GM19468 (cell line): ENCODE results near the gene TMA16.
"Not testable (repeated sequence)": the region's sequence is repeated elsewhere in the genome, so short reads cannot be mapped to it uniquely, and the experiment has no call there.

ENCODE experiments used
- ATAC-seq: cut with Tn5 transposase; IDR thresholded peaks from one replicate; pipeline ENCODE4 v1.9.1; 2021; ENCODE audit warnings: mild to moderate bottlenecking, moderate library complexity, moderate number of reproducible peaks; ENCODE audit not compliant: unreplicated experiment; ENCODE audit errors: extremely low read depth

The TMA16 gene

GRCh38 chr4:163505374-163505773, 10.9 kb downstream of the TMA16 start:
- ATAC-seq, result no peak

GRCh38 chr4:163515198-163515597, 20.7 kb downstream of the TMA16 start:
- no peak for ATAC-seq

- ATAC-seq, result no peak
Observed at GRCh38 chr4:163523791-163524365, 29.4 kb downstream of the TMA16 start.

GRCh38 chr4:163525982-163526381, 31.5 kb downstream of the TMA16 start:
- ATAC-seq, result no peak

- no peak for ATAC-seq
Observed at GRCh38 chr4:163527172-163527571, 32.7 kb downstream of the TMA16 start.

- no peak for ATAC-seq
Observed at GRCh38 chr4:163528653-163529052, 34.2 kb downstream of the TMA16 start.

GRCh38 chr4:163534056-163534455, 39.6 kb downstream of the TMA16 start:
- no peak for ATAC-seq

- ATAC-seq, result no peak
Observed at GRCh38 chr4:163535657-163536056, 41.2 kb downstream of the TMA16 start.

- ATAC-seq, result no peak
Observed at GRCh38 chr4:163536091-163536490, 41.6 kb downstream of the TMA16 start.

GRCh38 chr4:163537114-163537513, 42.6 kb downstream of the TMA16 start:
- ATAC-seq, result no peak

- ATAC-seq, result not testable (repeated sequence)
Observed at GRCh38 chr4:163538820-163539219, 44.3 kb downstream of the TMA16 start.

- ATAC-seq, result no peak
Observed at GRCh38 chr4:163540448-163540847, 46.0 kb downstream of the TMA16 start.

GRCh38 chr4:163540977-163541376, 46.5 kb downstream of the TMA16 start:
- no peak for ATAC-seq

- ATAC-seq, result no peak
Observed at GRCh38 chr4:163542275-163542674, 47.8 kb downstream of the TMA16 start.

- ATAC-seq, result peak; percentile 88
Observed at GRCh38 chr4:163544407-163545038, 50.0 kb downstream of the TMA16 start.

GRCh38 chr4:163548481-163549243, 54.2 kb downstream of the TMA16 start:
- ATAC-seq, result no peak

GRCh38 chr4:163550869-163551267, 56.4 kb downstream of the TMA16 start:
- no peak for ATAC-seq

- ATAC-seq, result no peak
Observed at GRCh38 chr4:163553146-163553545, 58.7 kb downstream of the TMA16 start.

GRCh38 chr4:163554870-163555465, 60.5 kb downstream of the TMA16 start:
- no peak for ATAC-seq

- no peak for ATAC-seq
Observed at GRCh38 chr4:163556177-163556576, 61.7 kb downstream of the TMA16 start.
